B cell (primary cell): ENCODE measurements around the gene PRUNE2. TPM values are rescaled to one million over a fixed set of nuclear protein-coding genes. Genes with fewer than 3 reads are reported as not detected.

Experiments used
- ATAC-seq: fragments of 200-7000 bp; cut with Tn5 transposase; one replicate; pipeline ENCODE4 v1.10.0; 2021; ENCODE audit warnings: low read depth, mild to moderate bottlenecking, moderate number of reproducible peaks, moderate library complexity
- CTCF ChIA-PET: fragments of 350-600 bp; sonication (Branson Sonifier 250); formaldehyde crosslinking; loops from one replicate; lab custom pipeline; 2021; ENCODE audit warnings: antibody characterized with exemption, inconsistent platforms; lab: Charles Lee
- POLR2A ChIA-PET: fragments of 350-600 bp; sonication (Branson Sonifier 250); formaldehyde crosslinking; loops from one replicate; lab custom pipeline; 2021; ENCODE audit warnings: antibody characterized with exemption; lab: Charles Lee
- DNase-seq: peaks from one replicate; pipeline ENCODE4 v3.0.0; 2013
- H2AFZ ChIP-seq: 2 replicates; pipeline ENCODE4 v1.6.1; 2012; ENCODE audit warnings: mild to moderate bottlenecking, low read depth, low read length; ENCODE audit not compliant: insufficient read depth, poor library complexity, severe bottlenecking
- H3K27ac ChIP-seq, 2 donors: 1 replicate in 1 of 2; 2 replicates in 1 of 2; pipeline ENCODE4 v1.5.1; 2012 to 2013; ENCODE audit warnings: low read length in 2 of 2, mild to moderate bottlenecking in 2 of 2, moderate library complexity in 1 of 2
- H3K27me3 ChIP-seq, 4 experiments: fragments of 200-600 bp in 1 of 4; sonication (generic) in 1 of 4; replicated peaks in 1 of 4; 1 replicate in 2 of 4; 2 replicates in 2 of 4; pipeline versions ENCODE4 v1.6.1 to v1.7.0; 2013 to 2016; ENCODE audit warnings: low read length in 3 of 4, mild to moderate bottlenecking in 2 of 4, mixed read lengths in 1 of 4, moderate library complexity in 1 of 4; ENCODE audit not compliant: insufficient read depth in 4 of 4, control insufficient read depth in 3 of 4; ENCODE audit errors: control extremely low read depth in 1 of 4
- H3K36me3 ChIP-seq, 2 experiments: replicated peaks in 1 of 2; 1 replicate in 1 of 2; 2 replicates in 1 of 2; pipeline versions ENCODE4 v1.6.1 to v1.7.1; 2013; ENCODE audit warnings: low read length in 1 of 2; ENCODE audit not compliant: insufficient read depth in 2 of 2, control insufficient read depth in 1 of 2; ENCODE audit errors: control extremely low read depth in 1 of 2, extremely low read depth in 1 of 2
- H3K4me1 ChIP-seq, 2 donors: fragments of 200-600 bp in 1 of 2; sonication (generic) in 1 of 2; 1 replicate in 1 of 2; 2 replicates in 1 of 2; pipeline versions ENCODE4 v1.5.1 to v1.6.1; 2013 to 2017; ENCODE audit warnings: low read length in 2 of 2; ENCODE audit not compliant: control insufficient read depth in 2 of 2, insufficient read depth in 2 of 2
- H3K4me2 ChIP-seq: replicated peaks from 2 replicates; pipeline ENCODE3; 2012; ENCODE audit warnings: mild to moderate bottlenecking, low read depth, low read length; ENCODE audit not compliant: poor library complexity, severe bottlenecking
- H3K4me3 ChIP-seq, 5 experiments: fragments of 200-600 bp in 1 of 5; sonication (generic) in 1 of 5; 1 replicate in 3 of 5; 2 replicates in 2 of 5; pipeline versions ENCODE4 v1.5.1 to v1.7.0; 2011 to 2016; ENCODE audit warnings: low read length in 4 of 5, mild to moderate bottlenecking in 4 of 5, low read depth in 2 of 5, control low read depth in 1 of 5, moderate library complexity in 1 of 5; ENCODE audit not compliant: insufficient read depth in 1 of 5; ENCODE audit errors: control extremely low read depth in 1 of 5, extremely low read depth in 1 of 5
- H3K79me2 ChIP-seq: fragments of 200-600 bp; sonication (generic); one replicate; pipeline ENCODE4 v1.6.0; 2016; ENCODE audit warnings: low read length; ENCODE audit not compliant: control insufficient read depth, insufficient read depth
- H3K9ac ChIP-seq: fragments of 200-600 bp; sonication (generic); 2 replicates; pipeline ENCODE4 v1.6.1; 2017; ENCODE audit warnings: mild to moderate bottlenecking, low read length, moderate library complexity
- H3K9me3 ChIP-seq, 3 donors: one replicate each; pipeline versions ENCODE4 v1.6.1 to v1.7.1; 2013; ENCODE audit warnings: low read length in 2 of 3; ENCODE audit not compliant: control insufficient read depth in 2 of 3, insufficient read depth in 1 of 3; ENCODE audit errors: control extremely low read depth in 1 of 3
- H4K20me1 ChIP-seq: 2 replicates; pipeline ENCODE4 v1.6.0; 2012; ENCODE audit warnings: mild to moderate bottlenecking, low read length; ENCODE audit not compliant: insufficient read depth, control insufficient read depth, poor library complexity, severe bottlenecking
- H3K27ac Mint-ChIP-seq: one replicate; pipeline ENCODE4 v1.8.0; 2021; ENCODE audit warnings: mixed read lengths
- H3K27me3 Mint-ChIP-seq: one replicate; pipeline ENCODE4 v1.8.0; 2021; ENCODE audit warnings: mixed read lengths
- H3K4me1 Mint-ChIP-seq: one replicate; pipeline ENCODE4 v1.8.0; 2021; ENCODE audit warnings: mixed read lengths
- H3K4me3 Mint-ChIP-seq: one replicate; pipeline ENCODE4 v1.8.0; 2021; ENCODE audit warnings: mixed read lengths
- H3K9me3 Mint-ChIP-seq: one replicate; pipeline ENCODE4 v1.8.0; 2022; ENCODE audit warnings: mixed read lengths; ENCODE audit not compliant: insufficient read depth
- EZH2 ChIP-seq: IDR thresholded peaks from 2 replicates; pipeline ENCODE4 v1.6.1; 2012; ENCODE audit warnings: borderline replicate concordance, low read depth, mild to moderate bottlenecking, moderate library complexity, low read length; ENCODE audit not compliant: insufficient read depth, poor library complexity, severe bottlenecking
- WGBS: methylation state at CpG from one replicate; pipeline ENCODE4 v1.1.5; 2013; ENCODE audit warnings: missing lambda C conversion rate; ENCODE audit not compliant: insufficient coverage; 5-methylcytosine and 5-hydroxymethylcytosine counted together
- intact Hi-C: fragments of 100-400 bp; cut with micrococcal nuclease; formaldehyde crosslinking; loops from one replicate; pipeline ENCODE4 v1.10.0; 2022
- polyA plus RNA-seq: library from polyadenylated mRNA; depleted of rRNA; stranded (reverse); fragments of >200 nt; gene quantifications from 2 replicates; pipeline ENCODE4 v1.2.3, GENCODE V29; 2012
- total RNA-seq, 2 donors: library from RNA; stranded (reverse); fragments of 120-200 nt in 1 of 2; gene quantifications; 1 replicate in 1 of 2; 2 replicates in 1 of 2; pipeline versions ENCODE4 v1.2.3 to v1.2.4, GENCODE V29; 2013 to 2022
- TF ChIP-seq, protein P1 (sequence below): fragments of 200-600 bp; IDR thresholded peaks from one replicate; pipeline ENCODE4 v1.8.0; 2022; ENCODE audit warnings: antibody characterized with exemption, mild to moderate bottlenecking

PRUNE2 gene
- total and polyA plus RNA-seq, 2 donors (not counting 1 experiment from before 2014, with no cell fraction given): 0.12 TPM; not detected in 1

DNA sequence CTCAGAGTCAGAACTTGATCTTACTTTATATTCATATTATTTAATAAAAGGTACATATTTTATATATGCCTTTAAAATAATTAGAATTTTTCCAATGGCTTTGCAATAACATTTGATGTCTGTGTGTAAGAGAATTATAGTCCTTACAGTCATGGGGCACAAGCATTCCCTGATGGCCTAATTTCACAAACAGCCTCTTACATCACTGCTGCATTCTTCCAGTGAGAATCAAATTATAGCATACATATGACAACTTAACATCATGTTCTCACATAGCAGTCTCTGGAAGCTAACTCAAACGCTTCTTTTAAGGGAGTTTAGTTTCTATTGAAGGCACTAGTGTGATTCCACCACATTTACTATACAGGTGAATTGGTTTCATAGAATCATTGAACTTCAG, 15.3 kb upstream of the PRUNE2 start:
- H3K4me3 Mint-ChIP-seq: no peak overlapping the region
- H3K4me2 ChIP-seq: no peak overlapping the region
- intact Hi-C loops: no loop called here

DNA sequence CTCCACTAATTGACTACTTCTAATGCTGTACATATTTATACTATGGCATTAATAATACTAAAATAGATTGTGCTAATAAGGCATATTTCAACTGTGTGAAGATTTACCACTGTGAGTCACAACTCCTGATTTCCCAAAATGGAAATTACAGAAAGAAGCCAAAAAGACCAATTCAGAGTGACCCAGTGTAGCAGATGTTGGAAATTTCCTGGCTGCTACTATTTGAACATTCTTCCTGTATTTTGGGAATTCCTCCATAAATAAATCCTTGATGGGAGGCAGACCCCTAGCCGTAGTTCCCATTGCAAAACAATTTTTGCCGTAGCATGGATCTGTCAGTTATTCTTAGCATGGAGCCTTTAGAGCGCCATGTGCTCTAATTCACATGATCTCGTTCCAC, 11.4 kb upstream of the PRUNE2 start:
- POLR2A ChIA-PET: no interaction called here

More for the DNA sequence above, 15.3 kb upstream of the PRUNE2 start:
- DNase-seq (no peak), ATAC-seq (no peak)
- H3K27ac Mint-ChIP-seq: no peak overlapping the region
- TF ChIP-seq, protein P1, sequence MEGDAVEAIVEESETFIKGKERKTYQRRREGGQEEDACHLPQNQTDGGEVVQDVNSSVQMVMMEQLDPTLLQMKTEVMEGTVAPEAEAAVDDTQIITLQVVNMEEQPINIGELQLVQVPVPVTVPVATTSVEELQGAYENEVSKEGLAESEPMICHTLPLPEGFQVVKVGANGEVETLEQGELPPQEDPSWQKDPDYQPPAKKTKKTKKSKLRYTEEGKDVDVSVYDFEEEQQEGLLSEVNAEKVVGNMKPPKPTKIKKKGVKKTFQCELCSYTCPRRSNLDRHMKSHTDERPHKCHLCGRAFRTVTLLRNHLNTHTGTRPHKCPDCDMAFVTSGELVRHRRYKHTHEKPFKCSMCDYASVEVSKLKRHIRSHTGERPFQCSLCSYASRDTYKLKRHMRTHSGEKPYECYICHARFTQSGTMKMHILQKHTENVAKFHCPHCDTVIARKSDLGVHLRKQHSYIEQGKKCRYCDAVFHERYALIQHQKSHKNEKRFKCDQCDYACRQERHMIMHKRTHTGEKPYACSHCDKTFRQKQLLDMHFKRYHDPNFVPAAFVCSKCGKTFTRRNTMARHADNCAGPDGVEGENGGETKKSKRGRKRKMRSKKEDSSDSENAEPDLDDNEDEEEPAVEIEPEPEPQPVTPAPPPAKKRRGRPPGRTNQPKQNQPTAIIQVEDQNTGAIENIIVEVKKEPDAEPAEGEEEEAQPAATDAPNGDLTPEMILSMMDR: no peak
- TF ChIP-seq EZH2: no peak
- H3K4me3 ChIP-seq: no peak overlapping the region
- no peaks in the 10 kb centered on the region for H3K36me3 ChIP-seq
- H3K9me3 ChIP-seq: peaks cover 0 to 4% (median 0%) of the 10 kb centered on the region in 3 donors
- H3K27ac ChIP-seq: no peak overlapping the region
- H3K9ac ChIP-seq: no peak overlapping the region
- H2AFZ ChIP-seq: no peak overlapping the region
- H3K27me3 ChIP-seq: peaks cover 0 to 3% (median 0%) of the 10 kb centered on the region in 4 experiments
- H3K27me3 Mint-ChIP-seq: peaks cover 17% of the 10 kb centered on the region
- H3K4me1 Mint-ChIP-seq: no peaks in the 10 kb centered on the region
- H4K20me1 ChIP-seq: no peaks in the 10 kb centered on the region
- H3K4me1 ChIP-seq: no peaks in the 10 kb centered on the region
- WGBS: no CpG with 5 or more reads among the region's 1 CpG
- H3K79me2 ChIP-seq: no peaks in the 10 kb centered on the region
- CTCF ChIA-PET: no interaction called here
- POLR2A ChIA-PET: no interaction called here
- no peaks in the 10 kb centered on the region for H3K9me3 Mint-ChIP-seq

More for the DNA sequence above, 11.4 kb upstream of the PRUNE2 start:
- Histone ChIP-seq H3K4me2 (no peak overlapping the region), H2AFZ (no peak overlapping the region), H4K20me1 (no peaks in the 10 kb centered on the region), H3K27me3 (peaks cover 0 to 2% (median 0%) of the 10 kb centered on the region in 4 experiments), H3K79me2 (no peaks in the 10 kb centered on the region), H3K27ac (no peak overlapping the region), H3K9ac (no peak overlapping the region), H3K9me3 (no peaks in the 10 kb centered on the region), H3K4me3 (no peak overlapping the region), H3K36me3 (no peaks in the 10 kb centered on the region), H3K4me1 (no peaks in the 10 kb centered on the region)
- WGBS: 100% methylated on average over 2 of the region's 4 CpGs
- Mint-ChIP-seq H3K27me3 (peaks cover 31% of the 10 kb centered on the region), H3K4me3 (no peak overlapping the region), H3K9me3 (no peaks in the 10 kb centered on the region), H3K27ac (no peak overlapping the region), H3K4me1 (no peaks in the 10 kb centered on the region)
- CTCF ChIA-PET: no interaction called here
- ATAC-seq: no peak
- intact Hi-C loops: no loop called here
- TF ChIP-seq EZH2: no peak
- TF ChIP-seq, protein P1: no peak
- no peak for DNase-seq
